Activated CD4-positive, alpha-beta T cell treated with anti-CD3 and anti-CD28 coated beads for 24 hours (primary cell): ENCODE results near the gene CORO2A.
"Not testable (repeated sequence)": the region's sequence is repeated elsewhere in the genome, so short reads cannot be mapped to it uniquely, and the experiment has no call there.

Experiments used
- DNase-seq, 2 donors: peaks; one replicate each; pipeline ENCODE4 v3.0.0-alpha.2; 2020; ENCODE audit warnings: low read depth in 2 of 2

Gene CORO2A

DNA sequence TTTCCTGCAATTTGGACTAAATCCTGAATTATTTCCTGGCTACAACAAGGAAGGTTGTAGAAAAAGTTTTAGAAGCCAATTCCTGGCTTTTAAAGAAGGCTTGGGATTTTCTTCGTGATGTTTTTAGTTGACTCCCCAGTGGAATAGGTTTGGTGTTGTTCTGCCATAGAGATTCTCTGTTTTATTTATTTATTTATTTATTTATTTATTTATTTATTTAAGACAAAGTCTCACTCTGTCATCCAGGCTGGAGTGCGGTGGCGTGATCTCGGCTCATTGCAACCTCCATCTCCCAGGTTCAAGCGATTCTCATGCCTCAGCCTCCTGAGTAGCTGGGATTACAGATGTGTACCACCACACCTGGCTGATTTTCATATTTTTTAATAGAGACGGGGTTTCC lies 75.3 kb downstream of the CORO2A start:
- not testable (repeated sequence) for DNase-seq

GRCh38 chr9:98109052-98109451 lies 83.4 kb downstream of the CORO2A start:
- DNase-seq = no peak

DNA sequence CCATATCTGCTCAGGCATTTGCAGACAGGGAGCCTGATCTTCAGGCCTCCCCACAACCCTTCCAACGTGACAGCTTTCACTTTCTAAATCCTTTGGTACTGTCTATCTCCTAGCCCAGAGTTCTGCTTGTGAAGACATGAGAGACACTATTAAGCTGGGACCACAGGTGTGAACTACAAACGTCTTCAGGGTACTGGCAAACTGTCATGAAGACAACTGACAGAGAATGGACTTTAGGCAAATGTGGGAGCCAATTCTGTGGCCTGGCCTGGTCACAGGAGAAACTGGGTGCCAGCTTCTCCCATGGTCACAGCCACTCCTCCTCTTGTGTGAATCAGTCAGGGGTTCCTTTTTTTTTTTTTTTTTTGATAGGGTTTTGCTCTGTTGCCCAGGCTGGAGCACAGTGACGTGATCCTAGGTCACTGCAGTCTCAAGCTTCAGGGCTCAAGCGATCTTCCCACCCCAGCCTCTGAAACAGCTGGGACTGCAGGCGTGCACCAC lies 83.9 kb downstream of the CORO2A start:
- no peak for DNase-seq

- no peak for DNase-seq
These were observed 84.5 kb downstream of the CORO2A start for GRCh38 chr9:98107926-98108325.

DNA sequence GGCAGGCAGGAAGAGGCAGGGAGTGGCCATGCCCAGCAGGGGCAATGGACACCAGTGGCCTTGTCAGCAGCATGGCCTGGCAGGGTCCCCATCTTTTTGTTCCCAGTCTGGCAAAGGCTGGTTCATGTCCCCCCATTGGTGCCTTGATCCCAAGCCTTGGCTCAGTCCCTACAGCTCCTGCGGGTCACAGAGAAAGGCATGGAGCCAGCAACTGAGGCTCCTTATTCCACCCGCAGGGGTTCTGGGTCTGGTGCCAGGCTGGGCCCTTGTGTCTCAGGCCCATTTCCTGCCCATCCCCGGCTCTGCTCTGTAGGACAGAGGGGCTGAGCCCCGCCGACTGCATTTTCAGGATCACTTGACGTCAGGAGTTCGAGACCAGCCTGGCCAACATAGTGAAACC lies 87.4 kb downstream of the CORO2A start:
- DNase-seq = no peak

DNA sequence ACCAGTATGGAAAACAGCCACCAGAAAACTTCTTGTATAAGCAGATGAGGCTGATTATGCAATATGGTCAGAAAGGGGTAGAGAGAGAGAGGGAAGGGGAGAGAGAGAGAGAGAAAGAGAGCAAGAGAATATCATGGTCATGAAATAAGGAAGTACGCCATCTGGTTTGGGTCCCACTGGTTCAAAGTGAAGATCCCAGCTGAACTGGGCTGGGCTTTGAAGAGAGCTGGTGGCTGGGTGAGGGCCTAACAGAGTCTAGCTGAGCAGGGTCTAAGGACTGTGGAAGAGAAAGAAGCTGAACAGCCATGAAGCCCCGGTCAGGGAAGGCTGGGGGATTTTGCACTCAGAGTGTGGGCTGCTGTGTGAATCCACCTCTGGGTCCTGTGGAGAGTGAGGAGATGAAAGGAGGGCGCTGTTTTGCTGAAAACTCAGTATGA lies 88.0 kb downstream of the CORO2A start:
- no peak for DNase-seq

- peak; percentile 47 to 59 for DNase-seq
These were observed 90.6 kb downstream of the CORO2A start for GRCh38 chr9:98101868-98102273.

DNA sequence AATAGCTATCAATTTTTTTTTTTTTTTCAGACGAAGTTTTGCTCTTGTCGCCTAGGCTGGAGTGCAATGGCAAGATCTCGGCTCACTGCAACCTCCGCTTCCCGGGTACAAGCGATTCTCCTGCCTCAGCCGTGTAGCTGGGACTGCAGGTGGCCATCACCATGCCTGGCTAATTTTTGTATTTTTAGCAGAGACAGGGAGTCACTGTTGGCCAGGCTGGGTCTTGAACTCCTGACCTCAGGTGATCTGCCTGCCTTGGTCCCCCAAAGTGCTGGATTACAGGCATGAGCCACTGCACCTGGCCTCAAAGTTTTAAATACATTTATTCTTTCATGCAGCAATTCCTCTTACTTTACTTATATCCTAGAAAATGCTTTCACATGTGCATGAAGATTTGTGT lies 91.0 kb downstream of the CORO2A start:
- no peak for DNase-seq

DNA sequence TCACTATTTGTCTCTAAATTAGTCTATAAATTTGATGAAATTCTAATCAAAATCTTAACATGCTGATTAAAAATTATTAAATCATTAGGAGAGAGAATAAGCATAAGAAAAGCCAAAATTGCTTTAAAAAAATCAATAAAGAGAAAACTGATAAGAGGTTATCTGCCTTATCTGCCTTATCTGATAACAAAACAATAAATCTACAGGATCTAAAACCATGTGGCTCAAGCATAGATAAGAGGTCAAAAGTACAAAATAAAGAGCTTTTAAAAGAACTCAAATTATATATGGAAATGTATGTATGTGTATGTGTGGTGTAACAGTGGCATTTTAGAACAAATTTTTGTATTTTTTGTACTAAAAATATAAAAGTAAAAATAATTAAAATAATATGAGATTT lies 92.0 kb downstream of the CORO2A start:
- no peak for DNase-seq

- DNase-seq = no peak
These were observed 92.5 kb downstream of the CORO2A start for GRCh38 chr9:98099898-98100297.

DNA sequence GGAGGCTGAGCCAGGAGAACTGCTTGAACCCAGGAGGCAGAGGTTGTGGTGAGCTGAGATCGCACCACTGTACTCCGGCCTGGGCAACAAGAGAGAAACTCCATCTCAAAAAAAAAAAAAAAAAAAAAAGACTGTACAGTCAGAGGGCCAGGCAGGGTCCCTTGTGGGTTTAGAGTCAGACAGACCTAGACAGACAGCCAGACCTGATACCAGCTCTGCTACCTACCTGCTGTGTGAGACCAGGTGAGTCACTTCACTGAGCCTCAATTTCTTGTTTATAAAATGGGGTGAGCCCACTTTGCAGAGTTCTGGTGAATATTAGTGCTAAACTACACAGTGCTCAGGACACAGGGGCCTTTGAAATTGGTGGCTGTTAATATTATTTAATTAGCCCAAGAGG lies 93.1 kb downstream of the CORO2A start:
- DNase-seq = no peak

DNA sequence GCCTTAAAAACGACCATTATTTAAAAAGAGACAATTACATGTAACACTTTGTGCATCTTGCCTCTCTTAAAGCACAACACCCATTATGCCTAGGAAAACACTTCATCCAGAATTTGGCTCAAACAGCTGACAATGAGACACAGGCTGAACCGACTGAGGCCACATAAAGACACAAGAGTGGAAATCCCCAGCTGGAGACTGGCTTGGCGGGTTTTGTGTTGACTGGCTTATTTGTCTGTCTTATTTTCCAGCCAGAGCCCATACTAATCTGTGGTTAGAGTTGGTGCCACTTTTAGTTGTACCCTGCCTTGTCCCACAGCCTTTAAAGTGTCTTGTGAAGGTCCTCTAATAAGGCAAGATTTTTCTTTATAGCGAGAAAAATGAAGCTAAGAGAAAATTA lies 94.6 kb downstream of the CORO2A start:
- DNase-seq = no peak

DNA sequence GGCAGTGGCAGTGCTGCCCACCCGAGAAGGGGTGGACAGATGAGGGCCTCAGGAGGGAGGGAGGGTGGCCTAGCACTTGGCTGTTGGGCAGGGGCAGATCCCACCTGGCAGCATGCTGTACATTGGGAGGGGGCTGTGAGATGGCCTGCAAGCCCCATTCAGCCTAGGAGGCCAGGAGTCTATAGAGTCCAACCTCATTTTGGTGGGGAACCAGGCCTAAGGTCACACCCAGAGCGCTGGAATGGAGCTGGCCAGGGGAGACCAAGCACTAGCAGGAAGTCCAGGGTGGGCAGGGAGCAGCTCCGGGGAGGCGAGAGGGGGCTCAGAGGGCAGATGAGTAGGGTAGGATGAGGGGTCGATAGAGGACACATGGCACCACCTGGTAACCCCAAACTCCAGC lies 96.3 kb downstream of the CORO2A start:
- no peak for DNase-seq

- DNase-seq = no peak
These were observed 97.0 kb downstream of the CORO2A start for GRCh38 chr9:98095401-98095800.

- DNase-seq = no peak
These were observed 97.6 kb downstream of the CORO2A start for GRCh38 chr9:98094851-98095250.

- no peak for DNase-seq
These were observed 98.1 kb downstream of the CORO2A start for GRCh38 chr9:98094316-98094715.

DNA sequence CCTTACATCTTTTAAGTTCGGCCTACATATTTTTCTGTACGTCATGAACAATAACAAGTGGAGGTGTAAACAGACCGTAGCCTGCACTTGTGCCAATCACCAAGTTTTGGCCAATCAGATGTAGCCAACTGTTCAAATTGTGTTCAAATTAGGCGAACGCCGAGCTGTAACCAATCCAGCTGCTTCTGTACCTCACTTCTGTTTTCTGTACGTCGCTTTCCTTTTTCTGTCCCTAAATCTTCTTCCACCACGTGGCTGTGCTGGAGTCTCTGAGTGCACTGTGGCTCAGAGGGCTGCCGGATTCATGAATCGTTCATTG lies 99.9 kb downstream of the CORO2A start:
- DNase-seq = no peak

- DNase-seq = no peak
These were observed 100.5 kb downstream of the CORO2A start for GRCh38 chr9:98091735-98092612.

DNA sequence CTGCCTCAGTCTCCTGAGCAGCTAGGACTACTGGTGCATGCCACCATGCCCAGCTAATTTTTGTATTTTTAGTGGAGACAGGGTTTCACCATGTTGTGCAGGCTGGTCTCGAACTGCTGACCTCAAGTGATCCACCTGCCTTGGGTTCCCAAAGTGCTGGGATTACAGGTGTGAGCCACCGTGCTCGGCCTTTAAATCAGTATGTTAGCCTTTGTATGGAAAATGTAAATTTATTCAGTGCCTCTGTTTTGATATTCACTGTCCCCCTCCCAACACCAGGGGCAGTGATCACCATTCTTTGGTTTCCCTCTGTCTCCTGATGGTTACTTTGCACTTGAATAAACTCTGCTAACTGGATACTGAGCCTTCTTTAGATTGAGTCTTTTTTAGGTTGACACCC lies 101.8 kb downstream of the CORO2A start:
- not testable (repeated sequence) for DNase-seq

DNA sequence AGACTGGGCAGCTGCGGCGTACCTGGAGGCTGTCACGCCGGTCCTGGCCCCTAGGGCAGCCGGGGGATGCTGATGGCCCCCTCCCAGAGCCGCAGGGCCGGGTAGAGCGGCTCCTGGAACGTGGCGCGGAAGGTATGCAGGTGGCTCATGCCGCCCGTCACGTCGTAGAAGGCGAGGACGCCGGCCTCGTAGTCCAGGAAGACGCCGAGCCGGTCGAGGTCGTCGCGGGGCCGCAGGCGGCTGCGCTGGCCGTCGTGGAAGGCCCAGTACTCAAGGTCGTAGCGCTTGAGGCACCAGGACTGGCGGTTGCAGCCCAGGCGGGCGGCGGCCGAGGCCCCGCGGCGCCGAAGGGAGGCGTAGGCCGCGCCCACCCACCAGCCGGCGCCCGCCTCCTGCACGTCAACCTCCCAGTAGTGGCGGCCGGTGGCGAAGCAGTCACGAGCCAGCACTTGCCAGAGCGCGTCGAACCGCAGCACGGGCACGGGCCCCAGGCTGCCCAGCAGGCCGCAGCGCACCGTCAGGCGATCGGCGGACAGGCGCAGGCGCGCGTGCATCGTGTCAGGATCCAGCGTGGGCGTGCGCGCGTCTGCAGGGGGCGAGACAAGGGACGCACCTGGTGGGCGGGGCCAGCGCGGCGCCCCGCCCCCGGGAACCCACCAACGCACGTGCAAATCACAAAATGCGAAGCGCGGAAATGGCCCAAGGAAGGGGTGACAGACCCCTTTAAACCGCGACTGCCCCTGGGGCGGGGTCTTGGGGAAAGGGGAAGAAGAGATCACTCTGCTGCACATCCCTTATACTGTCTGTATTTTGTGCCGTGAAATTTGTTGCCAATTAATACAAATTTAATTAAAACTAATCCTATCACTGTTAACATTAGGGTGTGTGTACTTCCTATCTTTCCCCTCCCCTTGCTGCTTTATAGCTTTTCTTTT lies 104.8 kb downstream of the CORO2A start:
- no peak for DNase-seq

DNA sequence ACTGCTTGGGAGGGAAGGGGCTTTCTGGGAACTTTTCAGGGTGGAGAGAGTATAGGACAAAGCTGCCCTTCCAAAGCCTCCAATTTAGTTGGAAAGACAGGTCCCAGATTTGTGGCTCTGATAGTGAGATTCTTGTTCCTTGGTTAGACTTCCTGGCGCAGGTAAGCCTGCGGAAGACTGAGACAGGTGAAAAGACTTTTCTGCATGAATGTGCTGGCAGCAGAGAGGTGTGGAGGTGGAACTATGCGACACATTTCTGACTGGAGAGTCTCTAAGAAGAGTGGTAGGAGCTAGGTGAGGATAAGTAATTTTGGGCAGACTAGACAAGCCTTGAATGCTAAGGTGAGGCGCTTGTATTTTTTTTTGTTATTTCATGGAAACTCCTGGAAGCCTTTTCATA lies 106.0 kb downstream of the CORO2A start:
- DNase-seq = no peak

DNA sequence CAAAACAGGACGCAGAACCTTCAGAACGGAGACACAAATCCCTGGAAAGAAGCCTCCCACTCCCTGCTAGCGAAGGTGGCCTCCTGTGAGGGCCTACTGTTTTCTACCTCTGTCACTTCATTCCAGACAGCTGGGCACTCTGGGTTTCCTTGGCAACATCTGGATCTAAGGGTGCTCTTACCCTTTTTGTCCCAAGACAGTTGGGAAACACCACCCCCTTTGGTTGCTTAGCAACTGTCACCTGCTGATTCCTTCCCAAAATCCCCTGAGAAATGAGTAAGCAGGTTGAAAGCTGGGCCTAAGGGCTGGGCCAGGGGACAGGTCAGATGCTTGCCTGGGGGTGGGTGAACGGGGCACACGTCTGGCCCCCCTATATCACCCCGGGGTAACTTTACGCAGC lies 106.5 kb downstream of the CORO2A start:
- DNase-seq = no peak

DNA sequence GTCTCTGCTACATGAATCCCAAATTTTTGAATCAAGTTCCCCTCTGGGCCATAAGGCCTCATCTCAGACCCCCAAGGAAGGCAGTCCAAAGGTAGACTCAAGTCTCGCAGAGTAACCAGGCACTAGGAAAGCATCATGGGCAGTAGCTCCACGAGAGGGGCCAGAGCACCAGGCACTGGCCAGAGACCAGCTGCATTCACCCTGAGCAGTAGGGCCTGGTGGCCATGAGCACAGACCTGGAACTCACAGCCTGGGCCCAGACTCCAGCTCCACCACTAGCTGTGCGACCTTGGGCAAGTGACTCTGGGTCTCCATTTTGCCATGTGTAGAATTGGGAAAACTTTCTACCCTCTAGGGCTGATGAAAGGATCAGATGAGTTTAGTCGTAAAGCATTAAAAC lies 107.4 kb downstream of the CORO2A start:
- DNase-seq = no peak
